Activated CD4-positive, alpha-beta T cell treated with anti-CD3 and anti-CD28 coated beads, Interleukin-2, amount 10 ng/mL, durations not matched to agents 24 days and 14 days (primary cell): ENCODE measurements around the gene EIPR1. TPM values are rescaled to one million over a fixed set of nuclear protein-coding genes. Genes with fewer than 3 reads are reported as not detected.
"Not testable (repeated sequence)": the region's sequence is repeated elsewhere in the genome, so short reads cannot be mapped to it uniquely, and the experiment has no call there.

Experiments used
- DNase-seq: peaks from one replicate; pipeline ENCODE4 v3.0.0; 2022
- H3K27ac Mint-ChIP-seq: one replicate; pipeline ENCODE4 v1.8.0; 2022; ENCODE audit warnings: mild to moderate bottlenecking, mixed read lengths
- H3K27me3 Mint-ChIP-seq: one replicate; pipeline ENCODE4 v1.8.0; 2022; ENCODE audit warnings: mixed read lengths
- H3K36me3 Mint-ChIP-seq: one replicate; pipeline ENCODE4 v1.8.0; 2022; ENCODE audit warnings: low read depth, mild to moderate bottlenecking, mixed read lengths
- H3K4me1 Mint-ChIP-seq: one replicate; pipeline ENCODE4 v1.8.0; 2021; ENCODE audit warnings: mixed read lengths
- H3K4me3 Mint-ChIP-seq: one replicate; pipeline ENCODE4 v1.8.0; 2022; ENCODE audit warnings: mild to moderate bottlenecking, moderate library complexity, mixed read lengths
- H3K9me3 Mint-ChIP-seq: one replicate; pipeline ENCODE4 v1.8.0; 2021; ENCODE audit warnings: mixed read lengths
- intact Hi-C: fragments of 100-400 bp; cut with micrococcal nuclease; formaldehyde crosslinking; loops from one replicate; pipeline ENCODE4 v1.15.1; 2023
- total RNA-seq: library from RNA; stranded (reverse); gene quantifications from 2 replicates; pipeline ENCODE4 v1.2.3, GENCODE V29; 2022

Gene EIPR1
- total RNA-seq, 1 donor from 2014 or later = 52.1 TPM

DNA sequence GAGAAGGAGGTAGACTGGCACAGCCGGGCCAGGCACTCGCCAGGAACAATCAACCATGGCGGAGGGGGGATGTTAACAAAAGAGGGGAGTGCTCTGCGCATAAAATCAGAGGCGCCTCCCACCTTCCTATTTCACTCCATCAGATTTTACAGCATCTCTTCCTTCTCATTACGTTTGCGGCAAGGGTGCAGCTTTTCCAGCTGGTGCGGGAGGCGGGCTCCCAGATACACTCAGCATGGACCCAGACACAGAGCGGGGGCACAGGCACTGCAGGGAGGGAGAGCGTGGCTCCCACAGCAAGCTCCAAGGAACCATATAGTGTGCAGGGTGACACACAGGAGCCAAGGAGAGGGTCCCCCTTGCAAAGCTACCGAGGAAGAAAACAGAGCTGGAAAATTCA lies 176.3 kb downstream of the EIPR1 start:
- peaks cover 5% of the 10 kb centered on the region for H3K36me3 Mint-ChIP-seq
- H3K27ac Mint-ChIP-seq = no peak overlapping the region
- H3K27me3 Mint-ChIP-seq = no peaks in the 10 kb centered on the region
- H3K4me3 Mint-ChIP-seq = no peak overlapping the region
- DNase-seq = no peak
- intact Hi-C loops = no loop called here
- H3K4me1 Mint-ChIP-seq = peaks cover 3% of the 10 kb centered on the region
- no peaks in the 10 kb centered on the region for H3K9me3 Mint-ChIP-seq

DNA sequence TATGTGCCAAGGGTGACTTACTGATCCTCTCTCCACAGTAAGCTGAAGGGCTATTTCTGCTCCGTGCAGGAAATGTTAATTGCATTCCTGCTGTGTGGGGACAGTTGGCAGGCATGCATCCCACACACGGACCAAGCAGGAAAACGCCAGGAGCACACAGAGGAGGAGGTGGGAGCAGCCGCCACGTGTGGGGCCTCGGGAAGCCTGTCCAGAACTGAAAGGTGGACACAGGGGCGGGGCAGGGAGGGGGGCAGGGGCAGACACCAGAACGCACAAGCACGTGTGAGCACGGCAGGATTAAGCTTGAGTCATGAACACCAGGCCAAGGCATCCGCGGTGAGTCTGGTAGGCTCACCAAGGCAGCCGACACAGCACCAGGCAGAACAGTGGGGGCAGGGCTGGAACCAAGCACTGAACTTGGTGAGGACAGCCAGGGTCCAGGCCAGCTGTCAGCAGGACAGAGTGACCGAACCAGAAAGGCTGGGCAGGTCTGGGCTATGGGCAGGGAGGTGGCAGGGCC lies 177.1 kb downstream of the EIPR1 start:
- H3K27ac Mint-ChIP-seq = no peak overlapping the region
- H3K27me3 Mint-ChIP-seq = no peaks in the 10 kb centered on the region
- H3K4me3 Mint-ChIP-seq = no peak overlapping the region
- intact Hi-C loops = no loop called here
- no peaks in the 10 kb centered on the region for H3K9me3 Mint-ChIP-seq
- peaks cover 3% of the 10 kb centered on the region for H3K4me1 Mint-ChIP-seq
- H3K36me3 Mint-ChIP-seq = peaks cover 4% of the 10 kb centered on the region
- DNase-seq = no peak

- H3K9me3 Mint-ChIP-seq = no peaks in the 10 kb centered on the region
- no peaks in the 10 kb centered on the region for H3K27me3 Mint-ChIP-seq
- intact Hi-C loops = loop anchor here (5.0 kb wide), 1 partner anchor 103 kb away; no protein-coding TSS in a partner anchor
- H3K27ac Mint-ChIP-seq = no peak overlapping the region
- H3K36me3 Mint-ChIP-seq = peaks cover 2% of the 10 kb centered on the region
- H3K4me3 Mint-ChIP-seq = no peak overlapping the region
- no peak for DNase-seq
- H3K4me1 Mint-ChIP-seq = peaks cover 3% of the 10 kb centered on the region
Measured at GRCh38 chr2:3199627-3200345, 177.8 kb downstream of the EIPR1 start.

DNA sequence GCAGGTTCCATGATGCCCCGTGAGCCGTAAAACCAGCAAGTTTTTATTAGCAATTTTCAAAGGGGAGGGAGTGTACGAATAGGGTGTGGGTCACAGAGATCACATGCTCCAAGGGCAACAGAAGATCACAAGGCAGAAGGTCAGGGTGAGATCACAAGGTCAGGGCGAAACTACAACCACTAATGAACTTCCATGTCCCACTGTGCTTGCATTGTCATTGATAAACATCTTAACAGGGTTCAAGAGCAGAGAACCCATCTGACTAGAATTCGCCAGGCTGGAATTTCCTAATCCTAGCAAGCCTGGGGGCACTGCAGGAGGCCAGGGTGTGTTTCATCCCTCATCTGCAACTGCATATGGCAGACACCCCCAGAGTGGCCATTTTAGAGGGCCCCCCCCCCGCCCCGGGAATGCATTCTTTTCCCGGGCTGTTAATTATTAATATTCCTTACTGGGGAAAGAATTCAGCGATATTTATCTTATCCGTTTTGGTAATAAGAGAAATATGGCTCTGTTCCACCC lies 178.9 kb downstream of the EIPR1 start:
- H3K27ac Mint-ChIP-seq, H3K9me3 Mint-ChIP-seq, DNase-seq, H3K36me3 Mint-ChIP-seq, H3K27me3 Mint-ChIP-seq, H3K4me1 Mint-ChIP-seq, H3K4me3 Mint-ChIP-seq: not testable (repeated sequence)
- intact Hi-C loops = loop anchor here (5.0 kb wide), 1 partner anchor 104 kb away; no protein-coding TSS in a partner anchor

DNA sequence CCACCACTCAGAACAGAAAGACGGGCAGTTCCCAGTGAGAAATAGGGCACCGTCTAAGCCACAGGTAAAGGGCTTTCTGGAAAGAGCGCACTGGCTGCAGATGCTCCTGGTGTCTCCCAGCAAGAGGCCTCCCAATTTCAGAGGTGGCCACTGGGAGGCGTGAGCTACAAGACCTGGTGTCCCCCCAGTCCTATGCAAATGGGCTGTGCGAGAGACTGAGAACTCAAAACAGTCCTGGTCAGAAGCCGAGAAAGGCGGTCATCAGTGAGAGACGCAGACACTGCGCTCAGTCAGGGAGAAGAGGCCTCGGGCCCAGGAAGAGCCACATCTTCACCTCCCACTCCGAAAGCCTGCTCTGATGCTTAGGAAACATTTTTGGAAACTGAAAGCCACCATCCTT lies 179.5 kb downstream of the EIPR1 start:
- no peak for DNase-seq
- H3K36me3 Mint-ChIP-seq = peaks cover 2% of the 10 kb centered on the region
- H3K4me3 Mint-ChIP-seq = no peak overlapping the region
- no peaks in the 10 kb centered on the region for H3K9me3 Mint-ChIP-seq
- H3K27me3 Mint-ChIP-seq = no peaks in the 10 kb centered on the region
- H3K4me1 Mint-ChIP-seq = peaks cover 3% of the 10 kb centered on the region
- H3K27ac Mint-ChIP-seq = no peak overlapping the region
- intact Hi-C loops = loop anchor here (5.0 kb wide), 1 partner anchor 104 kb away; no protein-coding TSS in a partner anchor

GRCh38 chr2:3197308-3197707 lies 180.3 kb downstream of the EIPR1 start:
- Mint-ChIP-seq H3K4me1 (peaks cover 3% of the 10 kb centered on the region), H3K9me3 (no peaks in the 10 kb centered on the region), H3K36me3 (peaks cover 1% of the 10 kb centered on the region), H3K27ac (no peak overlapping the region), H3K27me3 (no peaks in the 10 kb centered on the region), H3K4me3 (no peak overlapping the region)
- intact Hi-C loops = loop anchor here (5.0 kb wide), 1 partner anchor 105 kb away; no protein-coding TSS in a partner anchor
- no peak for DNase-seq

DNA sequence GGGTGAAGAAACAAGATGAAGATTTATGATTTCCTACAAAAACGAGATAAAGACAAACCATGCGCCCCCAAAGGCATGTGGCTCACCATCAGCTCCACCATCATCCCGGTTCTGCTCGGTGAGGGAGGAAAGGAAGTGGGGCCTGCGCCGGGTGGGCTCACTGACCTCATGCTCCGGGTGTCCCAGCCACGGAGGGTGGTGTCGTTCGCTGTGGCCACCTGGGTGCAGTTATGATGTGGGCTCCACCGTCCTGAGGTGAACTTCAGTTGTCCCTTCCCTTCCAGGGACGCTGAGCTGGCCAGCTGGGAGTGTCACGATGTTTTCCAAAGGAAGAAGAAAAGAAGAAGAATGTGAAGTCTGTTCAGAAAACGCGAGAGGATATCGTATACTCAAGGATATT lies 180.9 kb downstream of the EIPR1 start:
- intact Hi-C loops = loop anchor here (5.0 kb wide), 1 partner anchor 106 kb away; no protein-coding TSS in a partner anchor

DNA sequence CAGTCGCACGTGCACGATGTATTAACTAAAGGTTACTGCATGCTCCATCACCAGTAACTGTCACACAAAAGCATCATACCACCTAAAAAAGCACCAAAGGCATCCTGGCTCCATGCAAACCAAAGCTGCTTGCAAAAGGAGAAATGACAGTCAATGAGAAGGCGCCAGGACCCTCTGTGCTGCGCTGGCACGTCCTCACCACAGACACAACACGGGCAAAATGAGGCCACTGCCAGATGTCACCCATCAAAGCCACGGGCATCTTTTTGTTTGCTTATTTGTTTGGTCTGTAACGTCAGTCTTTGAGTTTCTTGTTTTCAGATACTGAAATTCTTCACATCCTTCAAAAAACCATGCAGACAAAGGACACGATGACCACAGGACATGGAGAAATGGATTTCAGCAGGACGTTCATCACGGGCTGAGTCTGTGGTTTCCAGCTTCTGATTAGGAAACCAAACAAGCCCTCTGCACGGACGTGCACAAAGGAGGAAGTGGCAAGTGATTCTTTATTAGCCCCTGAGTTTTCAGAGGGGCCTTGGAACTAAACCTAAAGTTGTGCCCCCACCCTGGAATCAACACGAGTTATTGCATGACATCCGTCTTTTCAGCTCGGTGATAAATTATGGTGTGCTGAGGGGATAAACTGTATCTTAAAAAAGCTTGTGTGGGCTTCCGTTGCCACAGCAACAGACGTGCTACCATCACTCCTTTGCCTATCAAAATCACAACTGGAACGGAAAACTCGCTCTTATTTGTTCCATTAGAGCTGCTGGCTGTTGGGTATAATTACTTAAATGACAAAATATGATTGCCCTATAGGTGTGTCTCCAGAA lies 181.8 kb downstream of the EIPR1 start:
- peaks cover 3% of the 10 kb centered on the region for H3K4me1 Mint-ChIP-seq

More for the DNA sequence above, 180.9 kb downstream of the EIPR1 start:
- DNase-seq = no peak
- Mint-ChIP-seq H3K4me1 (peaks cover 3% of the 10 kb centered on the region), H3K4me3 (no peak overlapping the region), H3K36me3 (peaks cover 1% of the 10 kb centered on the region), H3K27ac (no peak overlapping the region), H3K27me3 (no peaks in the 10 kb centered on the region), H3K9me3 (no peaks in the 10 kb centered on the region)

DNA sequence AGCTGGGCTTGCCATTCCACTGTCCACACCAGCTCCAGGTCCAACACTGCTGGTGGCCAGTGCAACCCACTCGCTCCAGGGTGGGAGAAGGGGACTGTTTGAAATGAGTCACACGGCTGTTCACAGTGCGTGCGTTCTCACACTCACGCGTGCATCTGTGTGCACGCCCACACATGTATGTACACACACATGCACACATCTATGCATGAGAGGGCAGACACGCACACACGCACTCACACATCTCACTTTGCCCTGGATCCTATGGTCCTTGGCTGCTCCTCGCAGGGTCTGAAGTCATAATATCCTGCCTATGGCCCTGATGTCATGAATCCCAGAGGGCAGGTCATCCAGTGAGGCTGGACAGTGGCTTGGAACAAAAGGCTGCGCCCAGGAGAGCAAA lies 182.8 kb downstream of the EIPR1 start:
- H3K36me3 Mint-ChIP-seq = peaks cover 5% of the 10 kb centered on the region
- no peak overlapping the region for H3K27ac Mint-ChIP-seq
- H3K4me3 Mint-ChIP-seq = no peak overlapping the region
- no peaks in the 10 kb centered on the region for H3K9me3 Mint-ChIP-seq
- peaks cover 3% of the 10 kb centered on the region for H3K4me1 Mint-ChIP-seq
- intact Hi-C loops = loop anchor here (5.0 kb wide), 1 partner anchor 107 kb away; no protein-coding TSS in a partner anchor
- H3K27me3 Mint-ChIP-seq = no peaks in the 10 kb centered on the region
- DNase-seq = no peak

More for the DNA sequence above, 181.8 kb downstream of the EIPR1 start:
- Mint-ChIP-seq H3K9me3 (no peaks in the 10 kb centered on the region), H3K36me3 (peaks cover 2% of the 10 kb centered on the region), H3K27ac (no peak overlapping the region), H3K27me3 (no peaks in the 10 kb centered on the region), H3K4me3 (no peak overlapping the region)
- no peak for DNase-seq
- intact Hi-C loops = loop anchor here (5.0 kb wide), 1 partner anchor 106 kb away; no protein-coding TSS in a partner anchor

GRCh38 chr2:3193443-3194330 lies 183.9 kb downstream of the EIPR1 start:
- Mint-ChIP-seq H3K27me3 (no peaks in the 10 kb centered on the region), H3K9me3 (no peaks in the 10 kb centered on the region), H3K4me3 (no peak overlapping the region), H3K36me3 (peaks cover 9% of the 10 kb centered on the region), H3K27ac (no peak overlapping the region), H3K4me1 (peaks cover 3% of the 10 kb centered on the region)
- DNase-seq = no peak
- intact Hi-C loops = no loop called here

DNA sequence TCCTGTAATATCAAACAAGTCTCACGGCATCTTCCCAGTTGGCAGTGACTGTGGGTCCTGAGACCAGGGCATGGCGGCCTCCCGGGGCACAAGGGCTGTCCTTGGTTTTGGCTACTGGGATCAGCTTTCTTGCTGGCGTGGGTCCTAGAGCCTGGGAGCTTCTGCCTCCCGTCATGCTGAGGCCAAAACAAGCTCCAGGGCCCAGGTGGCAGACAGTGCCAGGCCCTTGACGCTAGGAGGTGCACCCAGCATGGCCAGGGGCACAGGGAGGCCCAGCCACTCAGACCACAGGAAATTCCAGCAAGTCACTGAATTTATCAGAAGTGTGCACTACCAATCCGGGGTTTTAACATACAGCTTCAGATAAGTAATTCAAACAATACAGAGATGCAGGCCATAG lies 184.7 kb downstream of the EIPR1 start:
- no peak overlapping the region for H3K27ac Mint-ChIP-seq
- H3K4me1 Mint-ChIP-seq = no peaks in the 10 kb centered on the region
- H3K36me3 Mint-ChIP-seq = peaks cover 9% of the 10 kb centered on the region

DNA sequence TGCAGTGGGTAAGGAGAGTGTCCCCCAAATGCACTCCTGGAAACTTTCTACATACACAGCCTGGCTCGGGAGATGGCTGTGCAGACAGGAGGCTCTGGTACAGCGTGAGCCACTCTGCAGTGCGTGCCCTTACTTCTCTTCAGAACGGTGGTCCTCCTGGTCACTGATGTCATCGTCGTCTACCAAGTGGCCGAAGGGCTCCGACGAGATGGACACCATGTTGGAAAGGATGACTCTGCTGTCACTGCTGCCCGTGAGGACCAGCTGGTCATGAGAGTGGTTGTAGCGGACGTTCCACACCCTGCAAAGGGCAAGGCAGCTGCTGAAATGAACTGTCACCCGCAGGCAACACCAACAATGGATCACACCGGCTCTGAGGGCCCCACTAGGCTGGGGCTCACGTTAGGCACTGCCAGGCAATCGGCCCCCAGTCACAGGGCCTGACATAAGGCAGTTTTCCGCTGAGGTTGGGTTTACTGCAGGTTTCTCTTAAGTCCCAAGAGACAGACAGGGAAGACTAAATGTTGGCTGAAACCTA lies 185.3 kb downstream of the EIPR1 start:
- intact Hi-C loops = no loop called here
- Mint-ChIP-seq H3K36me3 (peaks cover 9% of the 10 kb centered on the region), H3K4me3 (no peak overlapping the region), H3K27me3 (no peaks in the 10 kb centered on the region), H3K27ac (no peak overlapping the region), H3K9me3 (no peaks in the 10 kb centered on the region), H3K4me1 (no peaks in the 10 kb centered on the region)
- no peak for DNase-seq

More for the DNA sequence above, 184.7 kb downstream of the EIPR1 start:
- no peak for DNase-seq
- Mint-ChIP-seq H3K27me3 (no peaks in the 10 kb centered on the region), H3K9me3 (no peaks in the 10 kb centered on the region), H3K4me3 (no peak overlapping the region)
- intact Hi-C loops = no loop called here

DNA sequence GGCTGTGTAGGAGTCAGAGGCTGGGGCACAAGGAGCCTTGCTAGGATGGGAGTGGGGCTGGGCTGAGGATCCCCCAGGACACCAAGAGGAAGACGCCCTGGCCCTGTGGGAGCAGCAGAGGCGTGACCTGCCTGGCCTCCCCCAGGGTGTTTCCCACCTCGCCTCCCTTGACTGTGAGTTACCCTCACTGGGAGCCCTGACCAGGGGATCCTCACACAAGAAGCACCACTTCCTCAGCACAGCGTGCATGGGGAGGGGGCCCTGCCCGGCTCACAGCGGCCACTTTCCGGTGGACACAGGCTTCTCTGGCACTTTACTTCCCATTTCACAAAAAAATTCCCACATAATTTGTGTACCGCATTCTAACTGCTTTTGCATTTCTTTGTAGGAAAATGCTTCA lies 187.7 kb downstream of the EIPR1 start:
- Mint-ChIP-seq H3K9me3 (no peaks in the 10 kb centered on the region), H3K4me1 (no peaks in the 10 kb centered on the region), H3K27me3 (no peaks in the 10 kb centered on the region), H3K36me3 (peaks cover 17% of the 10 kb centered on the region), H3K4me3 (no peak overlapping the region), H3K27ac (no peak overlapping the region)
- intact Hi-C loops = no loop called here
- no peak for DNase-seq
